Cardiac septum (tissue), 1 donor: ENCODE measurements around the gene CHI3L2. TPM values are rescaled to one million over a fixed set of nuclear protein-coding genes. Genes with fewer than 3 reads are reported as not detected.

ENCODE experiments used
- DNase-seq: peaks from one replicate; pipeline ENCODE4 v3.0.0-alpha.2; 2020; ENCODE audit warnings: low spot score
- intact Hi-C: fragments of 100-400 bp; cut with DNase I; formaldehyde crosslinking; loops from one replicate; pipeline ENCODE4 v1.14.0; 2022
- total RNA-seq: library from RNA; stranded (reverse); fragmentation: NEBNext Ultra II Directional; extraction: Animal tissue kit (Norgen Biotek cat#: 25700); gene quantifications from one replicate; pipeline ENCODE4 v1.2.1, GENCODE V29; 2021
- donor health status: DM: no; HTN: no; CAD: no.

CHI3L2 gene
- total RNA-seq, 1 donor from 2014 or later: 0.57 TPM

DNA sequence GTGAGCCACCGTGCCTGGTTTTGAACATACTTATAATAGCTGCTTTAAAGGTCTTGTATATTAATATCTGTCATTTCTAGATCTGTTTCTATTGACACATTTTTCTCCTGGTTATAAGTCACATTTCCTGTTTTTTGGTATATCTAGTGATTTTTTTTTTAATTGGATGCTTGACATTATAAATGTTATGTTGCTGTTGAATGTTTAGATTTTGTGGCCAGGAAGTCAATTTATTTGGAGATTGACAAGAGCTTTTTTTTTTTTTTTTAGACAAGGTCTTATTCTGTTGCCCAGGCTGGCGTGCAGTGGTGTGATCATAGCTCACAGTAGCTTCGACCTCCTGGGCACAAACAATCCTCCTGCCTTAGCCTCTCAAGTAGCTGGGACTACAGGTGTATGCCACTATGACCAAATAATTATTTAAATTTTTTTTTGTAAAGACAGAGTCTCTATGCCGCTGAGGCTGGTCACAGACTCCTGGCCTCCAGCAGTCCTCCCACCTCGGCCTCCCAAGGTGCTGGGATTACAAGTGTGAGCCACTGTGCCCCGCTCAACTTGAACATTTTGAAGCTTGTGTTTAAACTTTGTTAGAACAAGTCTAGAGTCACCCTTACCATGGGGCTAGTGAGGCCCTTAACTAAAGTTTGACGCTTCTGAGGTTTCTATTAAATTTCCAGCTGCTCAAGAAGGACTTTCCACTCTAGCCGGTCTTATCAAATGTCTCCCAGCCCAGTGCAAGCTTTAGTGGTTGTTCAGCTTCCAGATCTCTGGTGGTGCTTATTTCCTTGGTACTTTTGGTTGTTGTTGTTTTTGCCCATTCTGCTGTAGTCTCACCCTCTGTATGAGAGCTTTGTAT lies 8.6 kb upstream of the CHI3L2 start:
- intact Hi-C loops: no loop called here
- no peak for DNase-seq

DNA sequence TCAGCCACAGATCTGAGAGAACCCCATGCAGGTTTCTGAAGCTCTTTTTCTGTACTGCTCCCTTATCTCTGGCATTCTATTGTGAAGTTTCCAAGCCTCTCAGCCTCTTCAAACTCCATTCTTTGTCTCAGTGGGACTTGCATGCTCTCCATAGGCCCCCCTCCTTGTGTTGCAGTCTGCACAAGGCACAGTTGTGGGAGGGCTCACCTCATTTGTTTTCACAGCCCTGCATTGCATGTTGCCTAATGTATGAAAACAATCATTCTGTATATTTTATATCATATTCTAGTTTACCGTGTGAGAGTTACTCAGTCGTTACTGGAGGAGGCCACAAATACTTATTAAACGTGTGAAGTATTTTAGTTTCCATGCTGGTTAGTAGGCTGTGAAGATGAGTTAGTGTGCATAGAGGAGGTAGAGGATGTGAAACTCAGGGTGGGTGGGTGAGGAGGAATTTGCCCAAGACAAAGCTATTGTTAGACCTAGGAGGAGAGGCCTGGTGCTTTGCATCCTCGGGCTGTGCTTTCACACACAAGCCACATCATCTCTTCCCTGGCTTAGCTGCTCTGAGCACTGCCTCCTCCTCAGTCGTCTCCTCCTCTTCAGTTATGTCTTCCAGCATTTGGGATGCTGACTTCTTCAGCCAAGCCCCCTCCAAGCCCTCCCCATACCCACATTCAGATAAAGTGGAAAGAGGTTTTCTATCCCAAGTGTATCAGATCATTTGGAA lies 7.8 kb upstream of the CHI3L2 start:
- DNase-seq: no peak
- intact Hi-C loops: loop anchor here (10.0 kb wide), 2 partner anchors 435 to 545 kb away; no protein-coding TSS in a partner anchor

DNA sequence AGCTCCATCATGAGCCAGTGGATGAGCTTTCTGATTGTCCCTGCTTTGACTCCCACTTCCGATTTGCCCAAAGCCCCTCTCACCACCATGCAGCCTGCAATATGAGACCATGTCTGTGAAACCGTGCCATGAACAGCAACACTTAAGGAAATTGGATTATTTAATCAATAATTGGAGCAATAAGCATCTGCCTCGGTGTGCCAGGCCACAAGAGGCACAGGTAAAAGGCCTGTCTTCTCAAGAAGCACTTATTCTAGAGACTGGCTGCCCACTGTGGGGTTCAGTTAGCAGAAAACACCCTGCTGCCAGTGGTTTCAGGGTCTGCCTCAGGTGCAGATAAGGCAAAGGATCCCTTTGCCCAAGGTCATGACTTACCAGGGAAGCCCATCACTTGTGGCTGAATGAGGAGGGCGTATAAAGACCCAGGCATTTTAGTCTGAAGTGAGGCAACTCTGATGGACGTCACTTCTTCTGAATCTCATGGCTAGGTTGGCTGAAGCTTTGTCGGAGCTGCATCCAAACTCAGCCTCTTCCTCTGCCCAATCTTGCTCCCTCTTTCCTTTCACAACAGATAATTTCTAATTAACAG lies 7.1 kb upstream of the CHI3L2 start:
- intact Hi-C loops: loop anchor here (10.0 kb wide), 2 partner anchors 434 to 544 kb away; no protein-coding TSS in a partner anchor
- no peak for DNase-seq

DNA sequence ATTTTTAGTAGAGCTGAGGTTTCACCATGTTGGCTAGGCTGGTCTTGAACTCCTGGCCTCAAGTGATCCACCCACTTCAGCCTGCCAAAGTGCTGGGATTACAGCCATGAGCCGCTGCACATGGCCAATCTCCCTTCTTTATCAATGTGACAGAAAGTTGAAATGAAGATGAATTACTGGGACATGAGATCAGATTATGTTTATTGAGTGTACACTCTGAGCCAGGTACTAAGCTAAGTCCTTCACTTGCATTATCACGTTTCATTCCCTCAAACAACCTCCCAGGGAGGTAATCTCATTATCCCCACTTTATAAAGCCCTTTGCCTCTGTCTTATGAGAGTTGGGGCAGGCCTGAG lies 6.3 kb upstream of the CHI3L2 start:
- no peak for DNase-seq
- intact Hi-C loops: loop anchor here (10.0 kb wide), 2 partner anchors 434 to 544 kb away; no protein-coding TSS in a partner anchor

DNA sequence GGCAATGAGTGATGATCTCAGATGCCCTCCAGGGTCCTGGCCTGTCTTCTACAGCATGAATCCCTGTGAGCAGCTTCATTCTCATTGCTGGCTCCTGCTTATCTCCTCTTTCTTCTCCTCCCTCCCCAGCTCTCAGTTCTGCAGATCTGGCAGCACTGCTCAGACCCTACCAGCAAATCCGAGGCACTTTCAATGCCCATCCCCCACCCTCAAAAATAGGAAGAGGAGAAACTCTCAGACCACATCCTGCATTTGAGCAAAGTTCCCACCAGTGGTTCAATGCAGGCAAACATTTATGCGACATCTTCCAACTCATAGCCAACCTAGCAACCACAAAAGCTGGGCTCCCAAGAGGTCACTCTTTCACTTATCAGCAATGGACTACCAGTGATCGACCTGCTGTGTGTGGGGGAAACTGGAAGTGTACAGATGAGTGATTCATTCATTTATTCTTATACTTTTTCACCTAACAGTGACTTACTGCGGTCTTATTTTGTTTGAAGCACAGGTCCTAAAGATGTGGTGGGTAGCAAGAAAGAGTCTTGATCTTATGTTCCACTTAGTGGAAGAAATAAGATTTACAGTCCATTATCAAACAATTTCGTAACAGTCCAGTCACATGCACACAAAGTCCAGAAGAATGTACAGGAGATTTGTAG lies 5.8 kb upstream of the CHI3L2 start:
- intact Hi-C loops: loop anchor here (2.0 to 10.0 kb wide), 3 partner anchors 179 to 543 kb away; no protein-coding TSS in a partner anchor
- DNase-seq: no peak

DNA sequence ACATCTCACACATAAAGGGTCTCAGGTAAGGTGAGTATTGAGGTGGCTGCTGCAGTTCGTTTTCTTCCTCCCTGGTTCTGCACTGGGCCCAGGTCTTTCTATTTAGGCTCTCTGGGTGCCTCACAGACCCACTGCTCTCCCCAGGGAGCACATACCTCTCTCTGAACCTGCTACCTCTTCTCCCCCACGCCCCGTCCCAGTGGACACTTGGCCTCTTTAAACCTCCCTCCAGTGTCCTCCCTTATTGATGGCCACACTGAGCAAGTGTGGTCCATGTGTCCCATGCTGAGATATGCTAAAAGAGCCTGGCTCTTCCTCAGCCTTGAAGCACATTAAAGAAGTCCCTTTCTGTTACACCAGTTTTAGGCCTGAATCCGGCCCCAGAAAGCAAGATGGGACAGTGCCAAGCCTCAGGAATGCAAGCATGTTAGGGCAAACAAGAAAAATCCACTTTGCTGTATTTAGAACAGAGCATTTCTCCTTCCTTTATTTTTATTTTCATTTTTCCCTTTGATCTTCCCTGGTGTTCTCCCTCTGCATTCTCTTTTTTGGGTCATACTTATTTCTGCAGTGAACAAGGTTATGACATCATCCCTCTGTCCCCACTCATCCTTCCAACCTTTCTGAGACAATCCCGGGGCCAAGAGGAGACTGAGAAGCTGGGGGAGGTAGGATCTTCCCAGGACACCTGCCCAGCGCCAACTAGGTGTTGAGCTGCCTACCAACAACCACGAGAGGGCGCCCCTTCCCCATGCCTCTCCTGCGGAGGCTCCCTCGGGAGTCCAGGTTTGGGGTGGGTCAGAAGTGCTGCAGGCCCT lies 5.0 kb upstream of the CHI3L2 start:
- intact Hi-C loops: loop anchor here (1.0 to 10.0 kb wide), 4 partner anchors 112 to 542 kb away; no protein-coding TSS in a partner anchor

DNA sequence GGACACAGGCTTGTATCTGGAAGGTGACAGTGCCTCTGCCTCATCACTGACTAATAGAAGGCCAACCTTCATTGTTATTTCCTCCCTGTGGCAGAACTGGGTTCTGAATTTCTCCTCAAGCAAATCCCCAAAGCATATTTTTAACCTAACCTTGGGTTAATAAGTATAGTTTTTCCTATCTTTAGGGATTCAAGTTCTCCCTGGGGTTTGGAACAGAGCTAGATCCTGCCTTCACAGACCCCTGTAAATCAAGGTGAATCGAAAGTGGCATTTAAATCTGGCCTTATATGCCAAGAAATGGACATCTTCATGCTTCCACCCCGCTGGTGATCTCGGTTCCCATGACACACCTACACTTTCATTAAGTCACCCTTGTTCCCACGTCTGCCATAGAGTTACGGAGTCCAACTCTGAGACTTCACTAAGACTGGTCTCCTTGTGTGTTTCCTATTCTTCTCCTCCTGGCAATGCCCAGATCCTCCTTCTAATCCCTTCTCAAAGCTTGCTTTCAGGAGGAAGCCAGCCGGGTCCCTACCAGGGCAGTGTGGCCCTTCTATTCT lies 4.3 kb upstream of the CHI3L2 start:
- DNase-seq: no peak
- intact Hi-C loops: loop anchor here (1.0 to 10.0 kb wide), 4 partner anchors 111 to 542 kb away; no protein-coding TSS in a partner anchor

More for the DNA sequence above, 5.0 kb upstream of the CHI3L2 start:
- DNase-seq: peak; percentile 88

DNA sequence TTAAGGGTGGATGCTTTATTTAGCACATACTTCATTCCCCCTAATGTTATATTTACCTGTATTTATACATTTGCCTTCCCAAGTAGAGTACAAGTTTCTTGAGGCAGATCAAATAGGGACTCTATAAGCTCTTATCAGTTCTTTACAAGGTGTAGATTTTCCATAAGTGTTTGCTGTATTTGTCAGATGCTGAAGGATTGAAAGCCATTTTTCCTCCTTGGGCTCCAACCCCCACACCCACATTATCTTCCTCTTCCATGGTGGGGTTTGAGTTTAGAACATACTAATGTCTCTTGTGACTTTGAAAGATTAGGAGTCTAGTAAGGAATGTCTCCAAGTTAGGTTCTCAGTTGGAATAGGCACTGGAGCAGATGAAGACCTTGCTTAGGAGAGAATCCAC lies 2.4 kb upstream of the CHI3L2 start:
- intact Hi-C loops: loop anchor here (10.0 kb wide), 2 partner anchors 430 to 540 kb away; no protein-coding TSS in a partner anchor
- DNase-seq: no peak

DNA sequence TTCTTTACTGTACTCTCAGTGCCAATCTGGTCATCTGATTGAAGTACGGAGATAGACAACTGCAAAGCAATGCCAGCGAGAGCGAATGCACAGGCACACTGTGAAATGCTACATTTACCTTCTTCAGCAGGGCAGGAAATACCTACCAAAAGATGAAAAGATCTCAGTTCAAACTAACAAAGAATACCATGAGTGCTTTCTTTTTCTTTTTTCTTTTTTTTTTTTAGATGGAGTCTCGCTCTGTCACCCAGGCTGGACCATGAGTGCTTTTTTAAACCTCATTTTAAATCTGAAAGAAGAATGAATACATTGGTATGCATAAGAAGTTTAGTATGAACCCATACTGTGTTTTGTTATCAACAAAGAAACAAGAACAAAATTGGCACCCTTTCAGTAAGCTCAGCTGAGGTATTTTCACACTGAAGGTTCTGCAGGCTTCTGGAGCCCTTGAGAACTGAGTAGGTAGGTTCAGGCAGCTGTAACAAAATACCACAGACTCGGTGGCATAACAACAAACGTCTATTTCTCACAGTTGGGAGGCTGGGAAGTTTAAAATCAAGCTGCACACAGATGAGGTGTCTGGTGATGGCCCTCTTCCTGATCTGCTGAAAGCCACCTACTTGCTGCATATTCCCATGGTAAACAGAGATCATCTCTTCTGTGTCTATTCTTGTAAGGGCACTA lies 1.7 kb upstream of the CHI3L2 start:
- no peak for DNase-seq
- intact Hi-C loops: loop anchor here (10.0 kb wide), 2 partner anchors 429 to 539 kb away; no protein-coding TSS in a partner anchor

DNA sequence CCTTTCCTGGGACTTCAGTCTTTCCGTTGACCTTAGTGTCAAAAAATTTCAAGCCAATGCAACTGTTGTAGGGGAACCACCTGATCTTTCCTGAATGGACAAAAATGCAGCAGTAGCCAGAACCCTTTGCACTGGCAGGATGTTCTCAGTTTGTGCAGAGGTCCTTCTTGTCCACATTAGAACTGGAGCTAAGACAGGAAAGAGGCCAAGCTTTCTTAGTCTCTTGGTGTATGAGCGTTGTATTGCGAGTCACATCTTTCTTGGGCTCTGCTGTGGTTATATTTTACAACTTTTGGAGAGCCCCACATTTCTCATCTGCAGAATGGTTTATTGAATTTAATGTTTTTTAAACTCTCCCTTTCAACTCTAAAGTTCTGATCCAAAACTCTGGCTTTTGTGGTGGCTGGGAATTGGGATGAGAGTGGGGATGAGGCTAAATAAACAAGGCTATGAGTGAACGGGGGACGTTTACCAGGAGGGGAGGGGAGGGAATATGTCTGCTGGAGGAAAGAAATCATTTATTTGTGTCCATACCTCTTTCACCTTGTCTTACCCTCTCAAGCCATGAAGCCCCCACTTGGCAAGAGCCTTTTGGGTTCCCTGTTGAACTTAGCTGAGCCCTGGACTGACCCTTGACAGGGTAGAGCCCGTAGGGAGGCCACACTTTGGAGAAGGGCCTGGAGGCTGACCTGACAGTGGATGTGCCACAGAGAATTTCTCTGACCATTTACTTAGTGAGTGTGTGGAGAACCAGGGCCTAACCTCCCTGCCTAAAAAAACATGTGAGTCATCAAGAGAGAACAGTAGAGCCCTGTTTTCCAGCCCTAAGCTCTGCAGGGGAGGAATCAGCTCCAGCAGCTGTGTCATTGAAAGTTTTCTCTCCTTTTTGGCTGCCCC lies 586 bp downstream of the CHI3L2 start:
- DNase-seq: no peak
- intact Hi-C loops: loop anchor here (10.0 kb wide), 2 partner anchors 427 to 537 kb away; no protein-coding TSS in a partner anchor

DNA sequence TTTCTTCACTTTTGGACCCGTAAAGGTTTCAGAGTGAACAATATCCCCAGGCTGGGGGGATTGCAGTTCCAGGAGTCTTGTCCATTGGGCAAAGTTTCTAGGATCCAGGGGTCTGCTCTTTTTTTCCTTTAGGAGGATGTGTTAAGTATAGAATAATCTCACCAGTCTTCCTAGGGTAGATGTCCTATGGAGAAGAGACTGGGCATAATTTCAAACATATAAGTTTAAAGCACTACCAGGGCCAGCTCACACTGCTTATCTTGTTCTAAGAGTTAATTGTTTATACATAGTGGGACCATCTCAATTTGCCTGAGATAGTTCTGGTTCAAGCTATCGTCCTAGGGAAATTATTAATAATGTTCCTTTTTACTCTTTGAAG lies 1.2 kb downstream of the CHI3L2 start:
- DNase-seq: no peak
- intact Hi-C loops: loop anchor here (10.0 kb wide), 2 partner anchors 426 to 536 kb away; no protein-coding TSS in a partner anchor

DNA sequence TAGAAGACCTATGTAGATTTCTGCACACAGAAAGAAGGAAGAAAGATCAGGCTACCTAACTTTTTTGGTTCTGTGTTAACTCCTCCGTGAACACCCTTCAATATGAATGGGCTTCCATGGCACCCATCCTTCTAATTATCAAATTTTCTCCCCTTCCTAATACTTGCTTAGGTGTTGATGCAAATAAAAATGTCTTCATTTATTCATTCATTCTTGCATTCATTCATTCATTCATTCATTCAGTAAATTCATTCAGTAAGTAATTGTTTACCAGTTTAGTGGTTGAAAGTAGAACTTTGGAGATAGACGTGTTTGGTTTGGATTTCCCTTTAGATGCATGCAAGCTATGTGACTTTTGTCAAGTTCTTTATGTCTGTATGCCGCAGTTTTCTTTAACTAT lies 4.6 kb downstream of the CHI3L2 start:
- DNase-seq: no peak
- intact Hi-C loops: no loop called here

DNA sequence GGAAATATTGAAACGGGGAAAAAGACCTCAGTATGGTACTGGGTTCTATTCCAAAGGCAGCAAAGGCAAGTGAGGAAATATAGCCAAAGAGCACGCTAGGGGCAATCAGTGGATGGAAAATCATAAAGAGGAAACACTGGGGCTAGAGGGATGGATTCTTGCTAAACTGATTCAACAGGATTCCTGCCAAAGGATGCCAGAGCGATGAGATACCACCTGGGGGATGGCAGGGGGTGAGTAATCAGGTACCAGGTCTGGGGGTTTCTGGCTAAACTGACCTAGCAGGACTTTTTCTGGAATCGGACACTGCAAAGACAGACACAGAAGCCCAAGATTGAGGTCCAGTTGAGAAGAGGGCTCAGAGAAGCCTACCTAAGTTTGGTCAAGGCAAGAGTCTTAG lies 6.7 kb downstream of the CHI3L2 start:
- DNase-seq: no peak
- intact Hi-C loops: no loop called here

DNA sequence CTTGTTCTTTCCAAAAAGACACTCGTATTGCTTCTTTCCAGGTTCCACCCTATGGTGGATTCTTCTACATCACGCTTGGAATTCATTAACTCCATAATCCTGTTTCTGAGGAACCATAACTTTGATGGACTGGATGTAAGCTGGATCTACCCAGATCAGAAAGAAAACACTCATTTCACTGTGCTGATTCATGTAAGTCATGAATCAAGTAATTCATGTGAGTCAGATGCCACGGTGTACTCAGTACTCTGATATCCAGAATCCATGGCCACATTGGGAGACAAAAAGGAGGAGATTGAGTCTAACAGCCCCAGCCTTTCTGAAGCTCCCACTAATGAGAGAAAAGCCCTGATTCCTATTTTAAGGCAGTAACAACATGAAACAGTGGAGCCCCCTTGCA lies 7.4 kb downstream of the CHI3L2 start:
- no peak for DNase-seq
- intact Hi-C loops: no loop called here

DNA sequence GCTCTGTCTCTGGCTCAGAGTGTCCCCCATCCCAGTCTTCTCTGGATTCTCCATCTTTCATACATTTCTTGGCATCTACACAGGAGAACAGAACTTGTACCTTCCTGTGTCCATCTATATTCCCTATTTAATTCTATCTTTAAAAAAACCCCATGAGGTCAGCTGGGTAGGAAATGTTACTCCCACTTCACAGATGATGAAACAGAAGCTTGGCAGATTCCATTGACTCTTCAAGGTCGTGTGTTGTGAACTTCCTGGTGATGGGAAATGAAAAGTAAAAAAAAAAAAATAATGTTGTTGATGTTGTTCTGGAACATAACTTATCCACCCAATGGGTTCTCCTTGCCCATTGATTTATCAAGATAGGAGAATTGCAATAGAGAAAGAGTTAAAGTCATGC lies 8.9 kb downstream of the CHI3L2 start:
- intact Hi-C loops: no loop called here
- DNase-seq: no peak

DNA sequence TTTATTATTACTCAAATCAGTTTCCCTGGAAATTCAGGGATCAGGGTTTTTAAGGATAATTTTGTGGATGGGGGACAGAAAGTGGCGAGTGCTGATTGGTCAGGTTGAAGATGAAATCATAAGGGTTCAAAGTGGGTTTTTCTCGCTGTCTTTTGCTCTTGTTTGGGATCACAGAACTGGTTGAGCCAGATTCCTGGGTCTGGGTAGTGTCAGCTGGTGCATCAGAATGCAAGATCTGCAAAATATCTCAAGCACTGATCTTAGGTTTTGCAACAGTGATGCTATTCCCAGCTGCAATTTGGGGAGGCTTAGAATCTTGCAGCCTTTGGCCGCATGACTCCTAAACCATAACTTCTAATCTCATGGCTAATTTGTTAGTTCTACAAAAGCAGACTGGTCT lies 9.3 kb downstream of the CHI3L2 start:
- no peak for DNase-seq
- intact Hi-C loops: no loop called here
